Upper lobe of left lung (tissue), 4 donors: Measurements from ENCODE around the gene ZEB1.

ENCODE experiments used
- POLR2A ChIP-seq, 4 donors: fragments of 450-650 bp; IDR thresholded peaks; one replicate each; pipeline ENCODE4 v1.5.1; 2016 to 2017; ENCODE audit warnings: antibody characterized with exemption in 4 of 4, mild to moderate bottlenecking in 2 of 4
- TF ChIP-seq, protein P1 (sequence below), 6 experiments: fragments of 450-650 bp in 4 of 6; fragments of 200-600 bp in 2 of 6; sonication (generic) in 2 of 6; IDR thresholded peaks; one replicate each; pipeline ENCODE4 v1.5.1; 2016 to 2019; ENCODE audit warnings: antibody characterized with exemption in 6 of 6

DNA sequence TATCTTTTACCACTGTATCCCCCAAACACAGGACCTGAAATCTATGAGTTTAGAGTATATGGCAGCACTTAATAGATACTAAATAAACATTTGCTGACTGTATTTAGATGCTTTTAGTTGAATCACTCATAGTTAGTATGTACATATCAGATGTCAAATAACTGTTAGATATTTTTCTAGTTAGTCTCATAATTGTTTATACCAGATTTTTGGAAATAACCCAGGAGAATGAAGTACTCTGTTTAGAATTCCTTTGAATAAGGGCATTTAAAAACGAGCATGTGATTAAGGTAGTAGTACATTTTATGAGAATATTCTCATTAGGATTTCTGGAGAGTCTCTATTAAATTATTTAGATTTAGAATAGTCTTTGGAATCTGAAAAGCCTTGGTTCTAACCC lies 22.3 kb upstream of the ZEB1 start:
- TF ChIP-seq, protein P1, sequence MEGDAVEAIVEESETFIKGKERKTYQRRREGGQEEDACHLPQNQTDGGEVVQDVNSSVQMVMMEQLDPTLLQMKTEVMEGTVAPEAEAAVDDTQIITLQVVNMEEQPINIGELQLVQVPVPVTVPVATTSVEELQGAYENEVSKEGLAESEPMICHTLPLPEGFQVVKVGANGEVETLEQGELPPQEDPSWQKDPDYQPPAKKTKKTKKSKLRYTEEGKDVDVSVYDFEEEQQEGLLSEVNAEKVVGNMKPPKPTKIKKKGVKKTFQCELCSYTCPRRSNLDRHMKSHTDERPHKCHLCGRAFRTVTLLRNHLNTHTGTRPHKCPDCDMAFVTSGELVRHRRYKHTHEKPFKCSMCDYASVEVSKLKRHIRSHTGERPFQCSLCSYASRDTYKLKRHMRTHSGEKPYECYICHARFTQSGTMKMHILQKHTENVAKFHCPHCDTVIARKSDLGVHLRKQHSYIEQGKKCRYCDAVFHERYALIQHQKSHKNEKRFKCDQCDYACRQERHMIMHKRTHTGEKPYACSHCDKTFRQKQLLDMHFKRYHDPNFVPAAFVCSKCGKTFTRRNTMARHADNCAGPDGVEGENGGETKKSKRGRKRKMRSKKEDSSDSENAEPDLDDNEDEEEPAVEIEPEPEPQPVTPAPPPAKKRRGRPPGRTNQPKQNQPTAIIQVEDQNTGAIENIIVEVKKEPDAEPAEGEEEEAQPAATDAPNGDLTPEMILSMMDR (IDR thresholded peaks at IDR 0.05), result no peak
- TF ChIP-seq POLR2A (IDR thresholded peaks at IDR 0.05), result no peak
